Stimulated activated CD4-positive, alpha-beta T cell treated with anti-CD3 and anti-CD28 coated beads, TNF-alpha, amount 100 ng/mL, for 48 hours (primary cell): ENCODE results near the gene GHDC.
"Not testable (repeated sequence)": the region's sequence is repeated elsewhere in the genome, so short reads cannot be mapped to it uniquely, and the experiment has no call there.

ENCODE experiments used
- DNase-seq, 3 donors: peaks; one replicate each; pipeline ENCODE4 v3.0.0-alpha.2; 2020; ENCODE audit warnings: low read depth in 3 of 3

Gene GHDC

GRCh38 chr17:42203354-42203753 is 9.1 kb upstream of the GHDC start:
- DNase-seq, result no peak

- DNase-seq, result no peak
Observed at GRCh38 chr17:42202696-42203095, 8.4 kb upstream of the GHDC start.

GRCh38 chr17:42202159-42202558 is 7.9 kb upstream of the GHDC start:
- no peak for DNase-seq

- DNase-seq, result no peak
Observed at GRCh38 chr17:42201458-42201772, 7.1 kb upstream of the GHDC start.

- DNase-seq, result no peak
Observed at GRCh38 chr17:42200706-42201457, 6.6 kb upstream of the GHDC start.

GRCh38 chr17:42199416-42200011 is 5.2 kb upstream of the GHDC start:
- no peak for DNase-seq

- DNase-seq, result no peak
Observed at GRCh38 chr17:42198897-42199296, 4.6 kb upstream of the GHDC start.

- no peak for DNase-seq
Observed at GRCh38 chr17:42197564-42198156, 3.4 kb upstream of the GHDC start.

- no peak for DNase-seq
Observed at GRCh38 chr17:42193216-42193968, 902 bp downstream of the GHDC start.

GRCh38 chr17:42192189-42193126 is 1.8 kb downstream of the GHDC start:
- no peak for DNase-seq

GRCh38 chr17:42191275-42191608 is 3.1 kb downstream of the GHDC start:
- no peak for DNase-seq

GRCh38 chr17:42190491-42191274 is 3.6 kb downstream of the GHDC start:
- DNase-seq, result no peak

- no peak for DNase-seq
Observed at GRCh38 chr17:42189651-42189965, 4.7 kb downstream of the GHDC start.

GRCh38 chr17:42188749-42189650 is 5.3 kb downstream of the GHDC start:
- DNase-seq, result no peak

- no peak for DNase-seq
Observed at GRCh38 chr17:42187833-42188232, 6.5 kb downstream of the GHDC start.

- not testable (repeated sequence) for DNase-seq
Observed at GRCh38 chr17:42186191-42186590, 8.1 kb downstream of the GHDC start.

GRCh38 chr17:42185621-42185930 is 8.7 kb downstream of the GHDC start:
- DNase-seq, result no peak

GRCh38 chr17:42184713-42185620 is 9.3 kb downstream of the GHDC start, which contains the start of gene HCRT:
HCRT (minus strand) TSS chr17:42185452; CDS start chr17:42185365, 87 bp downstream.
- no peak for DNase-seq
